Spleen (tissue), 7 donors: Measurements from ENCODE around the gene FAM9A.
"Not testable (repeated sequence)": the region's sequence is repeated elsewhere in the genome, so short reads cannot be mapped to it uniquely, and the experiment has no call there.

Source experiments
- CTCF ChIP-seq, 11 experiments: fragments of 200-600 bp in 7 of 11; fragments of 450-650 bp in 4 of 11; sonication (generic) in 4 of 11; IDR thresholded peaks in 8 of 11; conservative IDR thresholded peaks in 3 of 11; 1 replicate in 7 of 11; 2 replicates in 4 of 11; pipeline versions ENCODE4 v1.4.0 to v1.8.0; 2016 to 2021; ENCODE audit warnings: antibody characterized with exemption in 11 of 11, inconsistent platforms in 4 of 11, mild to moderate bottlenecking in 1 of 11
- POLR2AphosphoS5 ChIP-seq, 3 donors: sonication (generic); formaldehyde crosslinking; IDR thresholded peaks; one replicate each; pipeline ENCODE4 v1.5.1; 2017; ENCODE audit warnings: antibody characterized with exemption in 3 of 3
- donor health status: DM: no; HTN: no; CAD: no; lungs with moderate emphysema.
- donor health status: DM: no; HTN: no; CAD: no.
- donor health status: DM: no; HTN: no; CAD: no.

- not testable (repeated sequence) for TF ChIP-seq CTCF (IDR thresholded peaks at IDR 0.05 in 8 of 11, conservative IDR thresholded peaks at IDR 0.05 in 3 of 11); POLR2AphosphoS5 (IDR thresholded peaks at IDR 0.05)
Measured at GRCh38 chrX:8799281-8799680, 1.9 kb downstream of the FAM9A start.
